ENCODE results near the gene C1QTNF2.

C1QTNF2 gene

GRCh38 chr5:160327818-160328217, 42.6 kb downstream of the C1QTNF2 start:
- no peaks in the 10 kb centered on the region for H3K9me3 ChIP-seq (ENCODE audit: low read depth, low read length)

GRCh38 chr5:160326981-160327380, 43.4 kb downstream of the C1QTNF2 start:
- Histone ChIP-seq H3K4me3 (no peak overlapping the region), H3K36me3 (ENCODE audit: insufficient read depth, low read length) (no peaks in the 10 kb centered on the region), H3K27ac (no peak overlapping the region), H3K9ac (ENCODE audit: insufficient read length) (no peak overlapping the region), H3K9me3 (ENCODE audit: low read depth, low read length) (no peaks in the 10 kb centered on the region)
- no peak for TF ChIP-seq EZH2 (IDR thresholded peaks at IDR 0.05)
- TF ChIP-seq FOXP2 (optimal IDR thresholded peaks at IDR 0.05; ENCODE audit: control extremely low read depth, extremely low read length, insufficient read depth) = no peak
- no peak for TF ChIP-seq POLR2AphosphoS5 (IDR thresholded peaks at IDR 0.05; ENCODE audit: borderline replicate concordance, low read depth, low read length)
- no peak for DNase-seq (ENCODE audit: low read depth, low spot score)

More at GRCh38 chr5:160327818-160328217, 42.6 kb downstream of the C1QTNF2 start:
- H3K9ac ChIP-seq (ENCODE audit: insufficient read length) = no peak overlapping the region
- no peak overlapping the region for H3K4me3 ChIP-seq
- no peaks in the 10 kb centered on the region for H3K36me3 ChIP-seq (ENCODE audit: insufficient read depth, low read length)
- no peak overlapping the region for H3K27ac ChIP-seq
- no peak for TF ChIP-seq POLR2AphosphoS5 (IDR thresholded peaks at IDR 0.05; ENCODE audit: borderline replicate concordance, low read depth, low read length)
- no peak for TF ChIP-seq EZH2 (IDR thresholded peaks at IDR 0.05)
- no peak for TF ChIP-seq FOXP2 (optimal IDR thresholded peaks at IDR 0.05; ENCODE audit: control extremely low read depth, extremely low read length, insufficient read depth)
- DNase-seq (ENCODE audit: low read depth, low spot score) = no peak

- Histone ChIP-seq H3K9me3 (ENCODE audit: low read depth, low read length) (no peaks in the 10 kb centered on the region), H3K4me3 (no peak overlapping the region), H3K9ac (ENCODE audit: insufficient read length) (no peak overlapping the region), H3K27ac (no peak overlapping the region), H3K36me3 (ENCODE audit: insufficient read depth, low read length) (no peaks in the 10 kb centered on the region)
- DNase-seq (ENCODE audit: low read depth, low spot score) = no peak
- TF ChIP-seq FOXP2 (optimal IDR thresholded peaks at IDR 0.05; ENCODE audit: control extremely low read depth, extremely low read length, insufficient read depth) = no peak
- TF ChIP-seq POLR2AphosphoS5 (IDR thresholded peaks at IDR 0.05; ENCODE audit: borderline replicate concordance, low read depth, low read length) = no peak
- TF ChIP-seq EZH2 (IDR thresholded peaks at IDR 0.05) = no peak
These were observed 44.7 kb downstream of the C1QTNF2 start for GRCh38 chr5:160325716-160326115.

- Histone ChIP-seq H3K27ac (no peak overlapping the region), H3K36me3 (ENCODE audit: insufficient read depth, low read length) (no peaks in the 10 kb centered on the region), H3K4me3 (no peak overlapping the region), H3K9ac (ENCODE audit: insufficient read length) (no peak overlapping the region), H3K9me3 (ENCODE audit: low read depth, low read length) (no peaks in the 10 kb centered on the region)
- TF ChIP-seq POLR2AphosphoS5 (IDR thresholded peaks at IDR 0.05; ENCODE audit: borderline replicate concordance, low read depth, low read length) = no peak
- TF ChIP-seq EZH2 (IDR thresholded peaks at IDR 0.05) = no peak
- TF ChIP-seq FOXP2 (optimal IDR thresholded peaks at IDR 0.05; ENCODE audit: control extremely low read depth, extremely low read length, insufficient read depth) = no peak
- DNase-seq (ENCODE audit: low read depth, low spot score) = no peak
These were observed 45.5 kb downstream of the C1QTNF2 start for GRCh38 chr5:160324886-160325285.

- Histone ChIP-seq H3K9ac (ENCODE audit: insufficient read length) (no peak overlapping the region), H3K9me3 (ENCODE audit: low read depth, low read length) (no peaks in the 10 kb centered on the region), H3K36me3 (ENCODE audit: insufficient read depth, low read length) (no peaks in the 10 kb centered on the region), H3K27ac (no peak overlapping the region), H3K4me3 (no peak overlapping the region)
- DNase-seq (ENCODE audit: low read depth, low spot score) = no peak
- no peak for TF ChIP-seq POLR2AphosphoS5 (IDR thresholded peaks at IDR 0.05; ENCODE audit: borderline replicate concordance, low read depth, low read length)
- TF ChIP-seq FOXP2 (optimal IDR thresholded peaks at IDR 0.05; ENCODE audit: control extremely low read depth, extremely low read length, insufficient read depth) = no peak
- TF ChIP-seq EZH2 (IDR thresholded peaks at IDR 0.05) = no peak
These were observed 52.0 kb downstream of the C1QTNF2 start for GRCh38 chr5:160318409-160318808.

GRCh38 chr5:160317434-160317833, 53.0 kb downstream of the C1QTNF2 start:
- TF ChIP-seq POLR2AphosphoS5 (IDR thresholded peaks at IDR 0.05; ENCODE audit: borderline replicate concordance, low read depth, low read length) (no peak), FOXP2 (optimal IDR thresholded peaks at IDR 0.05; ENCODE audit: control extremely low read depth, extremely low read length, insufficient read depth) (no peak), EZH2 (IDR thresholded peaks at IDR 0.05) (no peak)
- no peak for DNase-seq (ENCODE audit: low read depth, low spot score)

GRCh38 chr5:160315968-160316367, 54.5 kb downstream of the C1QTNF2 start:
- Histone ChIP-seq H3K4me3 (no peak overlapping the region), H3K9me3 (ENCODE audit: low read depth, low read length) (no peaks in the 10 kb centered on the region), H3K27ac (no peak overlapping the region), H3K36me3 (ENCODE audit: insufficient read depth, low read length) (no peaks in the 10 kb centered on the region), H3K9ac (ENCODE audit: insufficient read length) (no peak overlapping the region)
- TF ChIP-seq POLR2AphosphoS5 (IDR thresholded peaks at IDR 0.05; ENCODE audit: borderline replicate concordance, low read depth, low read length) = no peak
- no peak for TF ChIP-seq FOXP2 (optimal IDR thresholded peaks at IDR 0.05; ENCODE audit: control extremely low read depth, extremely low read length, insufficient read depth)
- no peak for TF ChIP-seq EZH2 (IDR thresholded peaks at IDR 0.05)
- DNase-seq (ENCODE audit: low read depth, low spot score) = no peak

More at GRCh38 chr5:160317434-160317833, 53.0 kb downstream of the C1QTNF2 start:
- Histone ChIP-seq H3K27ac (no peak overlapping the region), H3K4me3 (no peak overlapping the region), H3K9me3 (ENCODE audit: low read depth, low read length) (no peaks in the 10 kb centered on the region), H3K9ac (ENCODE audit: insufficient read length) (no peak overlapping the region), H3K36me3 (ENCODE audit: insufficient read depth, low read length) (no peaks in the 10 kb centered on the region)

- peak overlapping the region; percentile 99 for H3K4me3 ChIP-seq
- peaks cover 5% of the 10 kb centered on the region; the same call in 1 of the 2 replicates for H3K36me3 ChIP-seq (ENCODE audit: insufficient read depth, low read length)
- DNase-seq (ENCODE audit: low read depth, low spot score) = no peak
- peak overlapping the region; percentile 83 for H3K9ac ChIP-seq (ENCODE audit: insufficient read length)
- no peak overlapping the region for H3K27ac ChIP-seq
- no peak for TF ChIP-seq POLR2AphosphoS5 (IDR thresholded peaks at IDR 0.05; ENCODE audit: borderline replicate concordance, low read depth, low read length)
- no peak for TF ChIP-seq EZH2 (IDR thresholded peaks at IDR 0.05)
- no peak for TF ChIP-seq FOXP2 (optimal IDR thresholded peaks at IDR 0.05; ENCODE audit: control extremely low read depth, extremely low read length, insufficient read depth)
- no peaks in the 10 kb centered on the region for H3K9me3 ChIP-seq (ENCODE audit: low read depth, low read length)
These were observed 57.3 kb downstream of the C1QTNF2 start for GRCh38 chr5:160312960-160313727.

Measured in SK-N-MC (cell line).